HEK293 (cell line): ENCODE data around the gene PLEKHA4.
"Not testable (repeated sequence)": the region's sequence is repeated elsewhere in the genome, so short reads cannot be mapped to it uniquely, and the experiment has no call there.

Source experiments
- ZNF24 ChIP-seq: fragments of 450-650 bp; formaldehyde crosslinking; IDR thresholded peaks from 2 replicates; pipeline ENCODE4 v1.5.1; 2016; ENCODE audit warnings: missing biosample characterization, missing genetic modification characterization
- TF ChIP-seq, protein P1 (sequence below): fragments of 450-650 bp; formaldehyde crosslinking; IDR thresholded peaks from 2 replicates; pipeline ENCODE4 v1.5.1; 2016; ENCODE audit warnings: missing biosample characterization, missing genetic modification characterization

DNA sequence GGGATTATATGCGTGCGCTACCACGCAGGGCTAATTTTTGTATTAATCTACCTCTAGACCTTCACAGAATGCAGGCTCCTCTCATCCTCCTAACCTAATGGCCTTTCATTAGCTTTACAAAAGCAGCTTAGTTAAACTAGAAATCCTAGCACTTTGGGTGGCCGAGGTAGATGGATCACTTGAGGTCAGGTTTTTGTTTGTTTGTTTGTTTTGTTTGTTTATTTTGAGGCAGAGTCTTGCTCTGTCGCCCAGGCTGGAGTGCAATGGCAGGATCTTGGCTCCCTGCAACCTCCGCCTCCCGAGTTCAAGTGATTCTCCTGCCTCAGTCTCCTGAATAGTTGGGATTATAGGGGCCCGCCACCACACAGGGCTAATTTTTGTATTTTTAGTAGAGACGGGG, 11.3 kb upstream of the PLEKHA4 start:
- TF ChIP-seq, protein P1, sequence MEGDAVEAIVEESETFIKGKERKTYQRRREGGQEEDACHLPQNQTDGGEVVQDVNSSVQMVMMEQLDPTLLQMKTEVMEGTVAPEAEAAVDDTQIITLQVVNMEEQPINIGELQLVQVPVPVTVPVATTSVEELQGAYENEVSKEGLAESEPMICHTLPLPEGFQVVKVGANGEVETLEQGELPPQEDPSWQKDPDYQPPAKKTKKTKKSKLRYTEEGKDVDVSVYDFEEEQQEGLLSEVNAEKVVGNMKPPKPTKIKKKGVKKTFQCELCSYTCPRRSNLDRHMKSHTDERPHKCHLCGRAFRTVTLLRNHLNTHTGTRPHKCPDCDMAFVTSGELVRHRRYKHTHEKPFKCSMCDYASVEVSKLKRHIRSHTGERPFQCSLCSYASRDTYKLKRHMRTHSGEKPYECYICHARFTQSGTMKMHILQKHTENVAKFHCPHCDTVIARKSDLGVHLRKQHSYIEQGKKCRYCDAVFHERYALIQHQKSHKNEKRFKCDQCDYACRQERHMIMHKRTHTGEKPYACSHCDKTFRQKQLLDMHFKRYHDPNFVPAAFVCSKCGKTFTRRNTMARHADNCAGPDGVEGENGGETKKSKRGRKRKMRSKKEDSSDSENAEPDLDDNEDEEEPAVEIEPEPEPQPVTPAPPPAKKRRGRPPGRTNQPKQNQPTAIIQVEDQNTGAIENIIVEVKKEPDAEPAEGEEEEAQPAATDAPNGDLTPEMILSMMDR, result not testable (repeated sequence)
- TF ChIP-seq ZNF24 (tag by site-specific recombination), result not testable (repeated sequence)
